Prostate gland (tissue), 2 donors: Measurements from ENCODE around the gene ADRM1.

Experiments used
- CTCF ChIP-seq, 4 experiments: fragments of 200-600 bp in 2 of 4; fragments of 450-650 bp in 2 of 4; sonication (generic) in 2 of 4; IDR thresholded peaks; 1 replicate in 3 of 4; 2 replicates in 1 of 4; pipeline ENCODE4 v1.5.1; 2016 to 2019; ENCODE audit warnings: antibody characterized with exemption in 4 of 4, mild to moderate bottlenecking in 2 of 4, moderate library complexity in 2 of 4
- POLR2A ChIP-seq: fragments of 450-650 bp; IDR thresholded peaks from one replicate; pipeline ENCODE4 v1.6.1; 2016; ENCODE audit warnings: antibody characterized with exemption, mild to moderate bottlenecking

DNA sequence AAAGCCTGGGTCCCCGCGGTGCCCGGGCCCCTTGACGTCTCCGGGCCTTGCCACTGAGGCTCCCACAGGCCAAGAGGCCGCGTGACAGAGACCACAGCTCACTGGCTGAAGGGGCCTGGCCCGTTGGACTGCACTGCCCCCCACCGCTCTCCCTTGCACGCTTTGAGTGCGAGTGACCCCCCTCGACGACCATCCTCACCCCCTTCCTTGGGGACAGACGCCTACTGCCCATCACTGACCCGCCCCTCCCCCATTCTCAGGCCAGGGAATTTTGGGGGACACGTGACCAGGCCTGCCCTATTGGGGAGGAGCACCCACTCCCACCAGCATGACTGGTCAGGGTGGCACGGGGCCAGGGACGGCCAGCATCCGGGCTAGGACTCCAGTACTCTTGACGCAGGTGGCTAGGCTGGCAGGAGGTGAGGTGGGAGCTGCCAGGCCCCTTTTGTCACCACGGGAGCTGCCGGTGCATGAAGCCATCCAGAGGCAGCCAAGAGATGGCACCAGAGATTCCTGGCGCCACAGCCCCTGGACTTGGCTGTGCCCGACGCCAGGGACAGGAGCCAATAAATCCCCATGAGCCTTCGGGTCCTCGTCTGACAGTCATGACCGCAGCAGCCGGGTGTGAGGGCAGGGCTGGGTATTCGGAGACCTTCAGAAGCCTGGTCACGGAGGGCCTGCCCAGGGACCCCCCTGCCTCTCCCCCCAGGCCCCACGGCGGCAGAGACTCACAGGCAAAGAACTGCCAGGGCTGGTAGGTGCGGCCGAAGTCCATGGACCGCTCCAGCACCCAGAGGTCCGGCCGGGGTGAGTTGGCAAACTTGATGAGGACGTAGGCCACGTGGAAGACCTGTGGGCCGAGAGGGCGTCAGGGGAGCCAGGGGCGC is 49.8 kb downstream of the ADRM1 start:
- TF ChIP-seq CTCF (IDR thresholded peaks at IDR 0.05) (peak in 3 of 4 experiments; percentile 46 to 66 (median 66)), POLR2A (peak; percentile 30)
